Endothelial cell of umbilical vein (primary cell): ENCODE results near the gene ZG16.

ENCODE experiments used
- CTCF ChIP-seq, 2 donors: IDR thresholded peaks; 1 replicate in 1 of 2; 2 replicates in 1 of 2; pipeline ENCODE4 v1.5.1; 2011; ENCODE audit warnings: low read length in 2 of 2, mild to moderate bottlenecking in 2 of 2, moderate library complexity in 2 of 2, control low read depth in 1 of 2, inconsistent platforms in 1 of 2, low read depth in 1 of 2; ENCODE audit not compliant: insufficient read depth in 1 of 2; ENCODE audit errors: extremely low read depth in 1 of 2
- EZH2 ChIP-seq: IDR thresholded peaks from 2 replicates; pipeline ENCODE4 v1.6.1; 2012; ENCODE audit warnings: borderline replicate concordance, low read depth, mild to moderate bottlenecking, moderate library complexity, low read length, inconsistent platforms; ENCODE audit not compliant: severe bottlenecking

GRCh38 chr16:29811896-29812665, 34.0 kb downstream of the ZG16 start, which contains the start of gene PRRT2:
- TF ChIP-seq CTCF (IDR thresholded peaks at IDR 0.05; ENCODE audit: extremely low read depth in 1 of 2, insufficient read depth in 1 of 2, low read depth in 1 of 2, low read length in 2 of 2): no peak
- TF ChIP-seq EZH2: no peak
